Epithelial cell of prostate (primary cell): Measurements from ENCODE around the gene ZNF70.

ENCODE experiments used
- DNase-seq: peaks from one replicate; pipeline ENCODE4 v3.0.0-alpha.2; 2011; ENCODE audit warnings: low read depth, low spot score
- H3K27ac ChIP-seq: fragments of 450-650 bp; 2 replicates; pipeline ENCODE4 v1.5.1; 2017; ENCODE audit warnings: mild to moderate bottlenecking

The ZNF70 gene

DNA sequence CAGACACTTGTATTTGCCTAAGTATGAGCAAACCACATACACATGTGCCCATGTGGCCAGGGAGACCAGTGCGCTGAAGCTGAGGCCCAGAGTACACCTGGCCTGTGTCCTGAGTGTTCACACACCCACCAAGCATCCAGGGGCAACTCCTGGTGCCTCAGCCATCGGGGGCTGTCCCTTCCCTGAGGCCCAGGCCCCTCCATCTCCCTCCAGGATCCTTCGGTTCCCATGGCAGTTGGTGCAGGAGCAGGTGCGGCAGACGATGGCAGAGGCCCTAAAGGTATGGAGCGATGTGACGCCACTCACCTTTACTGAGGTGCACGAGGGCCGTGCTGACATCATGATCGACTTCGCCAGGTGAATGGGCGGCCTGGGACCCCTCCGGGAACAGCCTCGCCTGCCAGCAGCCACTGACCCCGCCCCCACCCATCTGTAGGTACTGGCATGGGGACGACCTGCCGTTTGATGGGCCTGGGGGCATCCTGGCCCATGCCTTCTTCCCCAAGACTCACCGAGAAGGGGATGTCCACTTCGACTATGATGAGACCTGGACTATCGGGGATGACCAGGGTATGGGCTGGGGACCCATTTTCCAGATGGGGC is 29.3 kb upstream of the ZNF70 start:
- DNase-seq, result no peak
- H3K27ac ChIP-seq, result no peak overlapping the region

DNA sequence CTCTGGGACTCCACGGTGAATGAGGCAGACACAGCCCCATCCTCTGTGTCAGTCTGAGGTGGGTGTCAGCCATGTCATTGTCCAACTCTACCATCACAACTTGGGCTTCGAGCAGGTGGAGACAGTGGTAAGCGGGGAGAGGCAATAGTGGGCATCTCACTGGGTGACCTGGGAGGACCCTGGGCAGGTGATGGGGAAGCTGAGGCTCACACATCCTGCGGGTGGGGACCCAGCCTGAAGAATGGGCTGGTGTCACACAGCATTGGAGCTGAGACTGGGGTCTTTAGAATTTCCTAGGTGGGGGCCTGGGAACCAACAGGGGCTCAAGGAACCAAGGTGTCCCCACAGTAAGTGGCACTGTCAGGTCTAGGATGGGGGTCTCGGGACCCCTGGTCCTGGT is 28.8 kb upstream of the ZNF70 start:
- no peak overlapping the region for H3K27ac ChIP-seq
- DNase-seq, result no peak

DNA sequence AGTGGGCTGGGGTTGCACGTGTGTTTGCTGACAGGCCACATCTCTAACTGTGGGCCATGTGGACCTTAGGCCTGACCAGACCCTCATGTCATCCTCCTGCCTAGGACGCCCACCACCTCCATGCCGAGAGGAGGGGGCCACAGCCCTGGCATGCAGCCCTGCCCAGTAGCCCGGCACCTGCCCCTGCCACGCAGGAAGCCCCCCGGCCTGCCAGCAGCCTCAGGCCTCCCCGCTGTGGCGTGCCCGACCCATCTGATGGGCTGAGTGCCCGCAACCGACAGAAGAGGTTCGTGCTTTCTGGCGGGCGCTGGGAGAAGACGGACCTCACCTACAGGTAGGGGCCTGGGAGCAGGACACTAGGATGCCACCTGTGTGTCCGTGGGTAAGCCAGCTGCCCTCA is 28.2 kb upstream of the ZNF70 start:
- DNase-seq, result no peak
- no peak overlapping the region for H3K27ac ChIP-seq

DNA sequence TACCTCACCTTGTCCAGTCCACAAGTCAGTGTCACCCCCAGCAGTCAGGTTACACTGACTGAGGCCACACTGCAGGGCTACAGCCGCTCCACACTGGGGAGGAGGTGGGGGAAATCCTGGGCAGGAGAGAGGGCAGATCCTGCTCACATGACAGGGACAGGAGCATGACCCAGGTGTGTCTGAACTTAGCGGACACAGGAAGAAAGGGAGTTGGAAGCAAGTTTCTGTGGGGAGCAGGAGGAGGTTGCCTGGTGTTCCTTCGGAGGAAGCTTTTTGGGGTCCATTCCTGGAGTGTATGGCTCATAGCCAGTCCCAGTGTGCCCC is 27.6 kb upstream of the ZNF70 start:
- H3K27ac ChIP-seq, result no peak overlapping the region
- no peak for DNase-seq

DNA sequence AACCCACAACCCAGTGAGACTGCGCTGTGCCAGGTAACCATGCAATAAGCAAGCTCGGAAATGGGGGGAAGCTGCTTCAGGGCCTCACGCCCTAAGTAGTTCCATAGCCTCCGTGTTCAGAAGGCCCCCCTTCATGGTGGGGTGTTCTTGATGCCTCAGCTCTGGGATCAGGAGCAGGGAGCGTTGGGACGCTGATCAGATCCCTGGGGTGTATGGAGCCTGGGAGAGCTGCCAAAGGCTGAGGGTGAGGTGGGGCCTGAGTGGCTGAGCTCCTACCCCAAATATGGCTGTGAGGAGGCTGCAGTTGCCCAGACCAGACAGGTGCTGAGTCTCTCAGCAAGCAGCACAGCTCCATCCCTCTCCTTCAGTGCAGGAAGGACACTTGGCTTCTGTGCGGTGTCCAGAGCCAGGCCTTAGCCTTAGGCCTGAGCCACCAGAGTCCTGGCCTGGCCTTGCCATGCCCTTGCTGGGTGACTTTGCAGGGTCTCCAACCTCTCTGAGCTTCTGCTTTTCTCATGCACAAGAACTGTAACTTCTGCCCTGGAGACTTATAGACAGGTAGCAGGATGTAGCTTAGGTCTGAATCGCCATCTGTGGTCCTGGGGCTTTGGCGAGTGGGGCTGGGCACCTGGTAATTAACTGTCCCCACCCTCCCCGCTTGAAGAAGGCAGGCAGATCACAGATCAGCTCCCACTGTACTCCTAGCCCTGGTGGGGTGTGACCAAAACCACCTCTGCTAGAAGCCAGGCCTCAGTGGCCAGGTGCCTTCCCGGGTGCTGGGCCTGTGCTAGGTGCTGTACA is 27.1 kb upstream of the ZNF70 start:
- no peak overlapping the region for H3K27ac ChIP-seq
- no peak for DNase-seq

DNA sequence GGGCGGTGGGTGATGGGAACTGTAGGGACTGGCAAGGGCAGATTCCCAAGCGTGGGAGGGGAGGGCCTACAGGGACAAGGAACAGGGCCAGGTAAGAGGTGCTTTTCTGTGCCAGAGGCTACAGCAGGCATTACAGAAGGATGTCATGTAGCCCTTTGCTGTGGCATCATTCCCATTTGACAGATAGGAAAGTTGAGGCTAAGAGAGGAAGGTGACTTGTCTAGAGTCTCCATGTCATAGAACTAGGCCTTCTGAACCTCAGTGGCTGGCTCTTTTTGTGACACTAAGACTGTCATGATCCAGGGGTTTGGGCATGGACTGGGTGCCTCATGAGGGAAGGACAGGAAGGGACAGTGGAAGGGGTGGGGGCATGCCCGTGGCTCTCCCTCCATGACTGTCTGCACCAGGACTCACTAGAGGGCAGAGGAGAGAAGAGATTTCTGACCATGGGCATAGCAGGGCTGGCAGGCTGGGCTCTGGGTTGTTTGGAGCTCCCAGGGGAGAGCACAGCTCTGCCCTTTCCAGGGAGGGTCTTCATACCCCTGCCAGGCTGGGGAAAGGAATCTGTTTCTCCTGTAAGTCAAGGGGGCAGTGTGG is 25.0 kb upstream of the ZNF70 start:
- no peak for DNase-seq
- no peak overlapping the region for H3K27ac ChIP-seq

DNA sequence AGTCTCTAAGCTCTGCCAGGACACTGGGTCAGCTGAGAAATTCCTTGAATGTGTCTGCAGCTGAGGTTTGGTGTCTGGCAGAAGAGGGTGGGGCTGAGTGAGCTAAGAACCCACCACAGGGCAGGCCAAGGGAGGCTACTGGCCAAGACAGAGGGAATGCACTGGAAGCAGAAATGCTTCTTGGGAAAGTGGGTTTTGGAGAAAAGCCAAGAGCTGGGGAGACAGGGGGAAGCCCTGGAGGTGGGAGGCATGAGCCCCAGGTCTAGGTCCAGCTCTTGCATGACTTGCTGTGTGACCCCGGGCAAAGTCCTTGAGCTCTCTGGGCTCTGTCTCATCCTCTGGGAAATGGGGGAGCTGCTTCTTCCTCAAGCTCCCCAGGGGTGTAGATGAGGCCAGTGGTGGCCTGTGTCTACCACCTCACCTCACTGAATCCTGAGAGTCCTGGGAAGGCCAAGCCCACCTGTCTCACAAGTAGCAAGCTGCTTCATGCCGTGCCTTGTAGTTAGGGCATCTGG is 24.1 kb upstream of the ZNF70 start:
- no peak for DNase-seq
- no peak overlapping the region for H3K27ac ChIP-seq

DNA sequence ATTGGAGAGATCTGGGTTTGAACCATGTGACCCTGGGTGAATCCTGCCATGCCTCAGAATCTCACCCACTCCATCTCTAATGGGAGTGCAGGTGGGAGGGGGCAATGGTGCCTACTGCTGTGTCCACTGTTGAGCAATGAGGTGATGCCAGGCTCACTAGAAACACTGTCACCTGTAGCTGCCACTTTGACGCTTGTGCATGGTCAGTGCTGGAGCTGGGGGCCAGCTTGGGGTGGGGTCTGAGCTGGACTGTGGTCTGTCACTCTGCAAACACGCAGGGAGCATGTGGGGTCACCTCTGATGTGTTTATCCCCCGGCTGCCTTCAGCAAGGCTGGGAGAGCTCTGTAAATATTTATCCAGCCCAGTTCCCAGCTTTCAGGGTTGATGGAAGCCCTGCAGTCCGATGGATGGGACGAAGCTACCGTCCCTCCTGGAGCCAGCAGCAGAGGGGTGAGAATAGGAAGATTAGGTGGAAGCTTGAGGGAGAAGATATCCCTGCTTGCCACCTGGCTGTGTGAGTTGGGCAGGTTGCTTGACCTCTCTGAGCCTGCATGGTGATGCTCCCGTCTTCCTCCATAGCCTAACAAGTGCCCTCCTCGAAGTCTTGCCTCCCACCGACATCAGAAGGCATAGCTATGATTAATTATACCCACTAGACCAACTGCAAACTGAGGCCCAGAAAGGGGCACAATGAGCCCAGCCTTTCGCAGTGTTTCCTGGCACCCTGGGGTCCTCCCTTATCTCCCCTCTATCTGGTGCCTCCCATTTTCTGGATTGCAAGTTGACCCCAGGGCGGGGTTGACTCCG is 23.4 kb upstream of the ZNF70 start:
- no peak overlapping the region for H3K27ac ChIP-seq
- no peak for DNase-seq

DNA sequence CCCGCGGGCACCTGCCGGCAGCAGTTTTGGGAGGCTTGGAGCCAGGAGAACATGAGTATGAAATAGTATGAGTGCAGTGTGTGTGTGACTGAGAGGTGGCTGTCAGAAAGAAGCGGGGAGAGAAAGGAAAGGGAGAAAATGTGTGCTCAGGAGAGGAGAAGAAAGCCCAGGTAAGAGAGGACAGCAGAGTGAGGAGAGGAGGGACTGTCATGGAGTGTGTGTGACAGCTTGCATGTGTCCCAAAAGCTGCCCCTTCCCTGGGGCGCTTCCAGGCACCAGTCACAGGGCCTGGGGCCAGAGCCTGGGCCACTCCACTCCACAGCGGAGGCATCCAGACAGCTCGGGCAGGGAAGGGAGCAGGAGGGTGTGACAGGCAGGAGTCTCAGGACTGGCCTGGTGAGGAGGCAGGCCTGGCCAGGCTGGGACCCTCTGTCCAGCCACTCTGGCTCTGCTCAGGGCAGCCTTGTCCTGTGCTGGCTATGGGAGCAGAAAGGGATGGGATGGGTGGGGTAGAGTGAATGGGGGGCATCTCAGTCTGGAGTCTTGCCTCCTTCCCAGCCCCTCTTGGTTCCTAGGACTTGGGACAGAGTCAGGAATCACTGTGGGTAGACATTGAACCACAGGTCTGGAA is 22.7 kb upstream of the ZNF70 start:
- no peak for DNase-seq

DNA sequence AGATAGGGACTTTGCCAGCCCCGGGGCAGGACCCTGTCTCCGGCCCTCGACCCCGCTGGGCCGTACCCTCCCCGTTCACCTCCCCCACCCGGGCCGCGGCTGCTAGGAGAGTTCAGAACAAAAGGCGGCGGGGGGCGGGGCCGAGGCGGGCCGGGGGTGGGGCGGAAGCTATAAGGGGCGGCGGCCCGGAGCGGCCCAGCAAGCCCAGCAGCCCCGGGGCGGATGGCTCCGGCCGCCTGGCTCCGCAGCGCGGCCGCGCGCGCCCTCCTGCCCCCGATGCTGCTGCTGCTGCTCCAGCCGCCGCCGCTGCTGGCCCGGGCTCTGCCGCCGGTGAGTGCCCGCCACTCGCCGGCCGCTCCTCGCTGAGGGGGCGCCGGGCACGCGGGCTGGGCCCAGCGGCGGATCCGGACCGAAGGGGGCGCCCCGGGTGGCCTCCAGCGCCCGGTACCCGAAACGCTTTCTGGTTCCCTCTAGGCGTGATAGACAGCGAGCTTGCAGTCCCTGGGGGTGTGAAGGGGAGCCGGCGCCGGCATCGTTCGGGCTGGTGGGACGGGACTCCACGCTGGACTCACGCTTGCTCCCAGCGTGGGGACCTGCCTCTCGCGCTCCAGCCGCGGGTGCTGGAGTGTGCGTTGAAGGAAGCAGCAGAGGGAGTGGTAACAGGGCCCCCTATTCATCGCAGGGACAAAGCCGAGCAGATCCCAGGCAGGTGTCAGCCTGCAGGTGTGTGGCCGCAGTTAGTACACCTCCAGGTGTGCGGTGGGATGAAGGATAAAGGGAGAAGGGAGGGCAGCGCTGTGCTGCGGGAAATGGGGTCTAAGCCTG is 21.9 kb upstream of the ZNF70 start, which contains the start of gene MMP11:
MMP11 (plus strand) TSS at position 201 of the 825 bp plus-strand sequence; CDS start at position 223, 22 bp downstream.
- no peak within 1 kb of the TSS for H3K27ac ChIP-seq
- DNase-seq, result no peak

More for the DNA sequence above, 22.7 kb upstream of the ZNF70 start:
- H3K27ac ChIP-seq, result no peak overlapping the region

DNA sequence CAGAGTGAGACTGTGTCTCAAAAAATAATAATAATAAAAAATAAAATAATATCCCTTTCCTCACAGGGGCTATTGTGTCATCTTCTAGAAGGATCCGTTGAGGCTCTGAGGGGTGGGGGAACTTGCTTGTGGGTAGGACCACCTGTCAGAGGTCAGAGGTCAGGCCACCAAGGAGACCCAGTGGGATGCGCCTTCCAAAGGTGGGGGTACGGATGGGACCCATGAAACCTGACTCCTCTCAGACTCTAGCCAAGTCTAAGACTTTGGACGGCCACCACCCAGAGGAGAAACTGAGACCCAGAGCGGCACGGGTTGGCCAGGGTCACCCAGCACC is 21.4 kb upstream of the ZNF70 start:
- DNase-seq, result no peak
- no peak overlapping the region for H3K27ac ChIP-seq

DNA sequence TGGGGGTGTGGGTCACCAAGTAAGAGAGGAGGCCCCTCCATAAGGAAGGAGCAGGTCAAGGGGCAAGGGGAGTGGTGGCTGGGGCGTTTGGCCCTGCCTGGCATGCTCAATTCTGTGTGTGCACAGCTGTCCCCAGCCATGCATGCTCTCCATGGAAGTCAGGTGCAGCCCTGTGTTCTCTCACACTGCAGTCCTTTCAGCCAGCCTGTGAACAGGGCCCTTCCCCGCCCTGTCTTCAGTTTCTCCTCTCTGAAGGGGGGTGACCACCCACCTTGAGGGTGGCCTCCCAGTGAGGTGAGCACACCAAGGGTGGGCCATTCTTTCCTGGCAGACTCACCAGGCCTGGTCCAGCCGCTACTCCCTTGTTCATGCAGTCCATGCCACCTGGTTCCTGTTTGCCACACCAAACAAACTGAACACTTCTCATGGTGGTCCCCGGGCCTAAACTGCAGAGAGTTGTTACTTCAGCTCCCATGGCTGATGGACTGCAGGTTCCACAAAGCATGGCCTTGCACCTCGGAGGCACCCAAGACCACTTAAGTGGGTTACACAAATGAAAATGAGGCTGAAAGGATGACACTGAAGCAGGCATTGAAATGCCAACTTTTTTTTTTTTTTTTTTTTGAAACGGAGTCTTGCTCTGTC is 18.5 kb upstream of the ZNF70 start:
- H3K27ac ChIP-seq, result no peak overlapping the region
- no peak for DNase-seq

DNA sequence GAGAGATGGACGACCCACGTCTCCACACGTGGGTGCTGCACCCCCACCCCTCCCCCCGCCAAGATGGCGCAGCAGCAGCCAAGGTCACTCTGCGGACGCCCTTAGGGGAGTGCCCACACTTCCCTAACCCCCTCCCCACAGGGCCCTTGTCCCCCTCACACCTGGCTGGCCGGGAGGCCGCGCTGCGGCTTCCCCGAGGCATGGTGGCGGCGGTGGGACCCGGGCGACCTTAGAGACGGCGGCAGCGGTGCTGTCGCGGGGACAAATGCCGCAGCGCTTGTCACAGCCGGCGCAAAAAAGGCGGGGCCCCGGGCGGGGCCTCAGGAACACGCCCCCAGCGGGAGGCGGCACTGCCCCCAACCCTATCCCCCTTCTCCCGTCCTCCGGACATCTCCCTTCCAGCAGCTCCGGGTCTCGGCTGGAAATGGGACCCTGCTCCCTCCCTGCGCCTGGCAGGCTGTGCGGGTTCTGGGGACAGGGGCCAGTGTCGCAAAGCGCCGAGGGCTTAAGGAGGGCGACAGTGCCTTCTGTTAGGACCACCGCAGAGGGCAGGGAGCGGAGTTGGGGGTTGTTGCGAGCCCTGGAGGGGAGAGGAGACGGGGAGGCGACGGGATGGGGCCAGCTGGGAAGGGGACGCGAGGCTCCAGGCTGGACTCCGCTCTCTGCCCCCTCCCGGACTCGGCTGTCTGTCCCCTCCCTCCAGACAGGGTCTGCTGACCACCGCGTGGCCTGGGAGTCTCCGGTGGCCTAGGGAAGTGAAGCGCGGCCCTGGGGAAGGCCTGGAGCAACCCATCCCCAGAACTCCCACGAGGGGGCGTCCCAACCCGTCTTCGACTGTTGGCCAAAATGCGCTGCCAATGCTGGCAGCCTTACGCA is 17.0 kb upstream of the ZNF70 start, which contains the start of gene CHCHD10:
CHCHD10 (minus strand) TSS at position 300 of the 876 bp plus-strand sequence; CDS start at position 202, 98 bp downstream.
- H3K27ac ChIP-seq, result no peak within 1 kb of the TSS
- DNase-seq, result no peak

DNA sequence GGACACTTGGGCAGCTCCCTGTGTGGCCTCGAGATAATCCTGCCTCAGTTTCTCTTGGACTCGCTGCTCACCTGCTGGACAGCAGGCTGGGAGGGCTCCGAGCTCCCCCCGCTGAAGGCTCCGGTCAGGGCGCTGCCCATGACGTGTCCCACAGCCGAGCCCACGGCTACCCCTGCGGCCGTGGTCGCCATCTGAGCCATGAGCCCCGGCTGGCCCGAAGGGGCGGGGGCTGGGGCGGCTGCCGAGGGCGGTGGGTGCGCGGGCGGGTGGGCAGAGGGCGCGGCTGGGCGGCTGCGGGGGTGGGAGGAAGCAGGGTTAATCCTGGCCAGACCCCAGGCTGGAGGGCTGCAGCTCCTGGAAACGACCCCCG is 16.4 kb upstream of the ZNF70 start:
- no peak for DNase-seq
- H3K27ac ChIP-seq, result no peak overlapping the region

DNA sequence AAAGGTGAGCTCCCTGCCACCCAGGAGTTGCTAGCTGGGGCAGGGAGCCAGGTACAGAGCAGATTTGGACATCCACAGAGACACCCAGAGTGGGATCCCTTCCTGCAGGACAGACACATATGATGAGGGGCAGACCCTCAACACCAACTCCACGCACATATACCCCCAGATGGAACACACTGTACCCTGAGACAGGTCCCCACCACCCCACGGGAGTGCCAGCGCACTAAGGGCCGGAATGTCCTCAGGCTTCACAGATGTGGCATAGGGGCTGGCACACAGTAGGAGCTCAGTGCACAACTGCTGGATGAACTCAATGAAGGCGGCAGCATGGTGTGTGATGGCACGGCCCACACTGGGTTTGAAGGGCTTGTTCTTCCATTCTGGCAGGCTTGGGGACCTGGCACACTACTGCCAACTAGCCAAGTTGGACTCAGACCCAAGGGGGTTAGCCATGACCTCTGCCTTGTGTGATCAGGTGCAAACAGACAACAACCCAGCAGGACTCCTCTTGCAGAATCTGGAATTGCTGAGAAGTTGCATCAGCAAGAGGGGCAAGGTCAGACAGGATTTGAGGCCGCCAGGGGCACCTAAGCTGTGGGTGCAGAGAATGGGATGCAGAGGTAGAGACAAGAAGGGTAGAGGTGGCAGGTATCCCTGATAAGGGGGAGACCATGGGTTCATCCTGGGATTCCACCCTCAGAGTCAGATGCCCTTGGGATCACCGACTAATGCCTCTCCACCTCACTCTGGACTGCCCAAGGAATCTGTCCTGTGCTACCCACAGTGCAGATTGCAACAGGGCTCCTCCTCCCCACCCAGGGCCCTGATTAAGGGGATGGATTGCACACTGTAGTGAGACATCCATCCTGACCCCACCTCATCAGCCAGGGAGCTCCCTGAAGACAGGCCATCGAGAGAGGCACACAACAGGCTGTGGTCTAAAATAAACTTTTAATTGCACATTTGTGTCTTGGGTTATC is 14.3 kb upstream of the ZNF70 start:
- no peak overlapping the region for H3K27ac ChIP-seq
- DNase-seq, result no peak

DNA sequence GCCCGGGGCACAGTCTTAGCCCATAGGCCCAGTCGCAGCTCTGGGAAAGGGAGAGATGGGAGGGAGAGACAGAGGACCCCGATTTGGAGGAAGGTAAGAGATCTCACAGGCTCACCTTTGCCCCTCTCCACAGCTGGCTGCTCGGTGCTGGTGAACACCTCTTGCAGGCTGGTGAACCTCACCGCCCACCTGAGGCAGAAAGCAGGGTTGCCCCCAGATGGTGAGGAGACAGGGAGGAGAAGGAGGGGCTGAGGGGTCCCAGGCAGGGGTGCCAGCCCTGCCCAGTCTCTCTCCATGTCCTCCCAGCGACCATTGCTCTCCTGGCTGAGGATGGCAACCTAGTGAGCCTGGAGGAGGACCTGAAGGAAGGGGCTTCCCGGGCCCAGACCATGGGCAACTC is 13.0 kb upstream of the ZNF70 start:
- no peak overlapping the region for H3K27ac ChIP-seq
- no peak for DNase-seq

DNA sequence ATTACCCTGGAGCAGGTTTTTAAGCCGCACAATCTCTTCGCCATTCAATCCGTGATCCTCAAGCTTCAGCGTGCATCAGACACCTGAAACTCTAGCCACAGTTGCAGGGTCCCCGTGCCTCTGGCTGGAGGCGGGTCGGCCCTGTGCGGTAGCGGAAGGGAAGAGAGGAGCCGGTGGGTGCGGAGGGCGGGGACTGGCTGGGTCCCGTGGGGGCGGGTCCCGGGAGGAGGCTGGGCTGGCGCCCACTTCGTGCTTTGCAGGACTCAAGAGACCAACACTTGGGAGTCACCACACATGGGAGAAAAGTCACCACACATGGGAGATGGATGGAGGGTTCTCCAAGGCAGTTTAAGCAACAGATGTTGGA is 12.7 kb upstream of the ZNF70 start:
- no peak for DNase-seq
- H3K27ac ChIP-seq, result no peak overlapping the region
